Mononuclear cell (primary cell): ENCODE data around the gene EFNA4. TPM values are rescaled to one million over a fixed set of nuclear protein-coding genes. Genes with fewer than 3 reads are reported as not detected.

Experiments used
- H3K27me3 ChIP-seq: 2 replicates; pipeline ENCODE4 v1.6.0; 2011; ENCODE audit warnings: low read length, control low read depth; ENCODE audit not compliant: insufficient read depth
- H3K4me1 ChIP-seq: 2 replicates; pipeline ENCODE4 v1.5.1; 2011; ENCODE audit warnings: mild to moderate bottlenecking, low read length, control low read depth; ENCODE audit not compliant: insufficient read depth
- H3K4me3 ChIP-seq: 2 replicates; pipeline ENCODE4 v1.5.1; 2011; ENCODE audit warnings: mild to moderate bottlenecking, low read length, moderate library complexity
- H3K9me3 ChIP-seq: 2 replicates; pipeline ENCODE4 v1.5.1; 2011; ENCODE audit warnings: low read depth, mild to moderate bottlenecking, control low read depth, low read length
- total RNA-seq: library from RNA; depleted of rRNA; stranded (reverse); fragments of >200 nt; gene quantifications from one replicate; pipeline ENCODE4 v1.2.3, GENCODE V29; 2012

Gene EFNA4
- total RNA-seq, 1 donor: 2.4 TPM

- no peak overlapping the region for H3K4me3 ChIP-seq
- H3K4me1 ChIP-seq: peaks cover 13% of the 10 kb centered on the region
- H3K27me3 ChIP-seq: no peaks in the 10 kb centered on the region
- H3K9me3 ChIP-seq: no peaks in the 10 kb centered on the region
Observed at GRCh38 chr1:155042789-155043188, 20.8 kb upstream of the EFNA4 start.

GRCh38 chr1:155043301-155043702 is 20.2 kb upstream of the EFNA4 start:
- Histone ChIP-seq H3K27me3 (no peaks in the 10 kb centered on the region), H3K4me3 (no peak overlapping the region), H3K4me1 (peaks cover 13% of the 10 kb centered on the region), H3K9me3 (no peaks in the 10 kb centered on the region)

- H3K9me3 ChIP-seq: no peaks in the 10 kb centered on the region
- H3K27me3 ChIP-seq: no peaks in the 10 kb centered on the region
- H3K4me1 ChIP-seq: peaks cover 9% of the 10 kb centered on the region
- H3K4me3 ChIP-seq: no peak overlapping the region
Observed at GRCh38 chr1:155043793-155044192, 19.7 kb upstream of the EFNA4 start.

GRCh38 chr1:155044365-155044764 is 19.2 kb upstream of the EFNA4 start:
- Histone ChIP-seq H3K4me1 (peaks cover 3% of the 10 kb centered on the region), H3K27me3 (no peaks in the 10 kb centered on the region), H3K9me3 (no peaks in the 10 kb centered on the region), H3K4me3 (no peak overlapping the region)

GRCh38 chr1:155044812-155045657 is 18.5 kb upstream of the EFNA4 start:
- peaks cover 7% of the 10 kb centered on the region for H3K4me1 ChIP-seq
- H3K9me3 ChIP-seq: no peaks in the 10 kb centered on the region
- H3K4me3 ChIP-seq: no peak overlapping the region
- no peaks in the 10 kb centered on the region for H3K27me3 ChIP-seq

- H3K9me3 ChIP-seq: no peaks in the 10 kb centered on the region
- peaks cover 37% of the 10 kb centered on the region for H3K4me1 ChIP-seq
- H3K27me3 ChIP-seq: no peaks in the 10 kb centered on the region
- H3K4me3 ChIP-seq: no peak overlapping the region
Observed at GRCh38 chr1:155048449-155049334, 14.8 kb upstream of the EFNA4 start.

- Histone ChIP-seq H3K4me1 (peaks cover 34% of the 10 kb centered on the region), H3K4me3 (peak overlapping the region; percentile 56), H3K9me3 (no peaks in the 10 kb centered on the region)
Observed at GRCh38 chr1:155049651-155050559, 13.6 kb upstream of the EFNA4 start.

GRCh38 chr1:155050560-155051341 is 12.8 kb upstream of the EFNA4 start, which contains the start of gene ADAM15:
Gene ADAM15, plus strand, starts transcription at chr1:155051316. Its CDS starts 71 bp downstream, at chr1:155051387.
- H3K9me3 ChIP-seq: no peaks in the 10 kb centered on the region
- H3K4me3 ChIP-seq: peak within 1 kb of the TSS; percentile 56
- peaks cover 34% of the 10 kb centered on the region for H3K4me1 ChIP-seq
- H3K27me3 ChIP-seq: no peaks in the 10 kb centered on the region

More at GRCh38 chr1:155049651-155050559, 13.6 kb upstream of the EFNA4 start:
- no peaks in the 10 kb centered on the region for H3K27me3 ChIP-seq

- peak overlapping the region; percentile 50 for H3K4me3 ChIP-seq
- H3K4me1 ChIP-seq: peaks cover 34% of the 10 kb centered on the region
- no peaks in the 10 kb centered on the region for H3K27me3 ChIP-seq
- no peaks in the 10 kb centered on the region for H3K9me3 ChIP-seq
Observed at GRCh38 chr1:155051342-155051776, 12.2 kb upstream of the EFNA4 start.

GRCh38 chr1:155051777-155052398 is 11.7 kb upstream of the EFNA4 start:
- H3K4me3 ChIP-seq: peak overlapping the region; percentile 50
- no peaks in the 10 kb centered on the region for H3K9me3 ChIP-seq

GRCh38 chr1:155052439-155053395 is 10.8 kb upstream of the EFNA4 start:
- H3K9me3 ChIP-seq: no peaks in the 10 kb centered on the region
- peak overlapping the region; percentile 50 for H3K4me3 ChIP-seq
- H3K27me3 ChIP-seq: no peaks in the 10 kb centered on the region
- peaks cover 34% of the 10 kb centered on the region for H3K4me1 ChIP-seq

More at GRCh38 chr1:155051777-155052398, 11.7 kb upstream of the EFNA4 start:
- H3K27me3 ChIP-seq: no peaks in the 10 kb centered on the region
- peaks cover 34% of the 10 kb centered on the region for H3K4me1 ChIP-seq

- Histone ChIP-seq H3K4me3 (no peak overlapping the region), H3K27me3 (no peaks in the 10 kb centered on the region), H3K9me3 (no peaks in the 10 kb centered on the region), H3K4me1 (peaks cover 34% of the 10 kb centered on the region)
Observed at GRCh38 chr1:155053531-155054105, 9.9 kb upstream of the EFNA4 start.
